CD14-positive monocyte (primary cell): ENCODE measurements around the gene BSPH1. TPM values are rescaled to one million over a fixed set of nuclear protein-coding genes. Genes with fewer than 3 reads are reported as not detected.

Experiments
- DNase-seq, 3 donors: peaks; one replicate each; pipeline ENCODE4 v3.0.0-alpha.2; 2011 to 2022
- H2AFZ ChIP-seq: 2 replicates; pipeline ENCODE4 v1.6.0; 2012; ENCODE audit warnings: mild to moderate bottlenecking, low read depth, low read length, inconsistent platforms; ENCODE audit not compliant: insufficient read depth, poor library complexity, severe bottlenecking
- H3K27ac ChIP-seq, 2 donors: 1 replicate in 1 of 2; 2 replicates in 1 of 2; pipeline ENCODE4 v1.5.1; 2012 to 2013; ENCODE audit warnings: low read length in 2 of 2, control low read depth in 1 of 2, inconsistent platforms in 1 of 2, low read depth in 1 of 2, mild to moderate bottlenecking in 1 of 2
- H3K27me3 ChIP-seq, 2 donors: one replicate each; pipeline versions ENCODE4 v1.6.0 to v1.6.1; 2011 to 2013; ENCODE audit warnings: low read length in 2 of 2; ENCODE audit not compliant: control insufficient read depth in 2 of 2, insufficient read depth in 2 of 2
- H3K36me3 ChIP-seq, 2 donors: replicated peaks in 1 of 2; 1 replicate in 1 of 2; 2 replicates in 1 of 2; pipeline versions ENCODE4 v1.5.1 to v1.6.1; 2012 to 2013; ENCODE audit warnings: low read length in 2 of 2, control low read depth in 1 of 2, inconsistent platforms in 1 of 2, mild to moderate bottlenecking in 1 of 2; ENCODE audit not compliant: insufficient read depth in 2 of 2, control insufficient read depth in 1 of 2
- H3K4me1 ChIP-seq, 2 donors: 1 replicate in 1 of 2; 2 replicates in 1 of 2; pipeline versions ENCODE4 v1.5.1 to v1.6.1; 2012 to 2013; ENCODE audit warnings: low read length in 2 of 2, control low read depth in 1 of 2, inconsistent platforms in 1 of 2, mild to moderate bottlenecking in 1 of 2, moderate library complexity in 1 of 2; ENCODE audit not compliant: insufficient read depth in 2 of 2, control insufficient read depth in 1 of 2
- H3K4me2 ChIP-seq: replicated peaks from 2 replicates; pipeline ENCODE3; 2012; ENCODE audit warnings: low read length, moderate library complexity, mild to moderate bottlenecking; ENCODE audit not compliant: poor library complexity, severe bottlenecking; ENCODE audit errors: extremely low read depth
- H3K4me3 ChIP-seq, 3 experiments: fragments of 200-600 bp in 1 of 3; sonication (generic) in 1 of 3; replicated peaks in 1 of 3; 1 replicate in 2 of 3; 2 replicates in 1 of 3; pipeline ENCODE4 v1.5.1; 2011 to 2013; ENCODE audit warnings: low read length in 3 of 3, mild to moderate bottlenecking in 3 of 3, control low read depth in 2 of 3, low read depth in 2 of 3, inconsistent platforms in 1 of 3, moderate library complexity in 1 of 3
- H3K79me2 ChIP-seq: 2 replicates; pipeline ENCODE4 v1.6.0; 2012; ENCODE audit warnings: mild to moderate bottlenecking, control low read depth, inconsistent platforms, low read length, moderate library complexity; ENCODE audit not compliant: insufficient read depth
- H3K9ac ChIP-seq: 2 replicates; pipeline ENCODE4 v1.6.0; 2017; ENCODE audit warnings: low read length, mild to moderate bottlenecking; ENCODE audit not compliant: insufficient read depth, poor library complexity, severe bottlenecking
- H3K9me3 ChIP-seq, 2 donors: replicated peaks in 1 of 2; 1 replicate in 1 of 2; 2 replicates in 1 of 2; pipeline versions ENCODE4 v1.5.1 to v1.6.1; 2012 to 2013; ENCODE audit warnings: low read length in 2 of 2, control low read depth in 1 of 2; ENCODE audit not compliant: control insufficient read depth in 1 of 2, insufficient read depth in 1 of 2
- H4K20me1 ChIP-seq: 2 replicates; pipeline ENCODE4 v1.6.0; 2012; ENCODE audit warnings: mild to moderate bottlenecking, low read length, control low read depth, moderate library complexity; ENCODE audit not compliant: insufficient read depth
- H3K27ac Mint-ChIP-seq, 7 donors: one replicate each; pipeline ENCODE4 v1.8.0; 2020; ENCODE audit warnings: mild to moderate bottlenecking in 7 of 7, mixed read lengths in 7 of 7, moderate library complexity in 6 of 7, inconsistent platforms in 2 of 7
- H3K27me3 Mint-ChIP-seq, 3 donors: one replicate each; pipeline ENCODE4 v1.8.0; 2021 to 2022; ENCODE audit warnings: low read depth in 3 of 3, mild to moderate bottlenecking in 3 of 3, mixed read lengths in 3 of 3, moderate library complexity in 3 of 3, inconsistent platforms in 1 of 3
- H3K36me3 Mint-ChIP-seq, 2 donors: one replicate each; pipeline ENCODE4 v1.8.0; 2020; ENCODE audit warnings: mixed read lengths in 2 of 2, inconsistent platforms in 1 of 2, mild to moderate bottlenecking in 1 of 2
- H3K4me1 Mint-ChIP-seq: one replicate; pipeline ENCODE4 v1.8.0; 2020; ENCODE audit warnings: mild to moderate bottlenecking, mixed read lengths
- H3K4me3 Mint-ChIP-seq, 2 donors: one replicate each; pipeline ENCODE4 v1.8.0; 2020; ENCODE audit warnings: mild to moderate bottlenecking in 2 of 2, mixed read lengths in 2 of 2, moderate library complexity in 1 of 2
- H3K9me3 Mint-ChIP-seq, 7 donors: one replicate each; pipeline ENCODE4 v1.8.0; 2020 to 2022; ENCODE audit warnings: mixed read lengths in 7 of 7, mild to moderate bottlenecking in 6 of 7, moderate library complexity in 6 of 7, inconsistent platforms in 2 of 7
- WGBS: methylation state at CpG from one replicate; pipeline ENCODE4 v1.1.5; 2013; ENCODE audit warnings: missing lambda C conversion rate; ENCODE audit not compliant: insufficient coverage; 5-methylcytosine and 5-hydroxymethylcytosine counted together
- intact Hi-C, 2 donors: fragments of 100-400 bp; cut with micrococcal nuclease; formaldehyde crosslinking; loops; one replicate each; pipeline versions ENCODE4 v1.15.0 to v1.15.1; 2023
- polyA plus RNA-seq, 3 donors: library from polyadenylated mRNA; depleted of rRNA in 1 of 3; unstranded in 2 of 3; stranded (reverse) in 1 of 3; fragments of 300-500 nt in 2 of 3; fragments of >200 nt in 1 of 3; fragmentation: Illumina TruSeq in 2 of 3; gene quantifications; 1 replicate in 2 of 3; 2 replicates in 1 of 3; pipeline ENCODE4 v1.2.3, GENCODE V29; 2012 to 2021
- TF ChIP-seq, protein P1 (sequence below): fragments of 200-600 bp; IDR thresholded peaks from one replicate; pipeline ENCODE4 v1.8.0; 2022; ENCODE audit warnings: antibody characterized with exemption, mild to moderate bottlenecking

Gene BSPH1
- polyA plus RNA-seq, 3 donors, result not detected

DNA sequence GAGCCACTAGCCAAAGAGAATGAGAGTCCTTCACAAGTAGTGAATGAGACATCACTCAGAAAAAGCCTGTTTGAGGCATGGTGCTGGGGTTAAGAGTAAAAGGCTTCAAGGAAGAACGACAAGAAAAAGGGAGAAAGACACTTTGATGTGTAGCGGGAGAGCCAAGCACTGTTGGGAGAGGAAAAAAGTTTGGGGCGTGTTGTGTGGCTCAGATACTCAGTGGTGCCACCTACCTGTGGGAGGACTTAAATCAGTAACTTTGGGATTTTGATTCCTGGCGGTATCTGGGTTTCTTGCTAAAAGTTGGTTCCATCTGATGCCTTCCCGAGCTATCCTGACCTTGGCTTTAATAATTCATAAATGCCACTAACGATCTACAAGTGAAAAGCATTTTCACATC is 14.8 kb upstream of the BSPH1 start:
- intact Hi-C loops, result no loop called here
- no peak overlapping the region for H3K27ac Mint-ChIP-seq
- no peaks in the 10 kb centered on the region for H3K79me2 ChIP-seq
- H3K27me3 Mint-ChIP-seq, result peaks cover 0 to 6% (median 0%) of the 10 kb centered on the region in 3 donors
- H3K27me3 ChIP-seq, result no peaks in the 10 kb centered on the region
- no peak overlapping the region for H3K4me3 Mint-ChIP-seq
- no peaks in the 10 kb centered on the region for H4K20me1 ChIP-seq
- no peak overlapping the region for H3K4me2 ChIP-seq
- H3K9me3 Mint-ChIP-seq, result peaks cover 2 to 11% (median 9%) of the 10 kb centered on the region in 7 donors
- no peaks in the 10 kb centered on the region for H3K4me1 Mint-ChIP-seq
- no peak for DNase-seq
- no peaks in the 10 kb centered on the region for H3K4me1 ChIP-seq
- no peak overlapping the region for H3K27ac ChIP-seq
- H3K4me3 ChIP-seq, result no peak overlapping the region
- no peak overlapping the region for H3K9ac ChIP-seq
- 88% methylated on average over 5 of the region's 6 CpGs for WGBS
- no peaks in the 10 kb centered on the region for H3K36me3 ChIP-seq
- peaks cover 0 to 5% of the 10 kb centered on the region in 2 donors for H3K9me3 ChIP-seq
- no peaks in the 10 kb centered on the region for H3K36me3 Mint-ChIP-seq
- no peak overlapping the region for H2AFZ ChIP-seq
- TF ChIP-seq, protein P1, sequence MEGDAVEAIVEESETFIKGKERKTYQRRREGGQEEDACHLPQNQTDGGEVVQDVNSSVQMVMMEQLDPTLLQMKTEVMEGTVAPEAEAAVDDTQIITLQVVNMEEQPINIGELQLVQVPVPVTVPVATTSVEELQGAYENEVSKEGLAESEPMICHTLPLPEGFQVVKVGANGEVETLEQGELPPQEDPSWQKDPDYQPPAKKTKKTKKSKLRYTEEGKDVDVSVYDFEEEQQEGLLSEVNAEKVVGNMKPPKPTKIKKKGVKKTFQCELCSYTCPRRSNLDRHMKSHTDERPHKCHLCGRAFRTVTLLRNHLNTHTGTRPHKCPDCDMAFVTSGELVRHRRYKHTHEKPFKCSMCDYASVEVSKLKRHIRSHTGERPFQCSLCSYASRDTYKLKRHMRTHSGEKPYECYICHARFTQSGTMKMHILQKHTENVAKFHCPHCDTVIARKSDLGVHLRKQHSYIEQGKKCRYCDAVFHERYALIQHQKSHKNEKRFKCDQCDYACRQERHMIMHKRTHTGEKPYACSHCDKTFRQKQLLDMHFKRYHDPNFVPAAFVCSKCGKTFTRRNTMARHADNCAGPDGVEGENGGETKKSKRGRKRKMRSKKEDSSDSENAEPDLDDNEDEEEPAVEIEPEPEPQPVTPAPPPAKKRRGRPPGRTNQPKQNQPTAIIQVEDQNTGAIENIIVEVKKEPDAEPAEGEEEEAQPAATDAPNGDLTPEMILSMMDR, result peak; percentile 13

- intact Hi-C loops, result no loop called here
- Mint-ChIP-seq H3K27ac (no peak overlapping the region), H3K36me3 (no peaks in the 10 kb centered on the region), H3K4me3 (no peak overlapping the region), H3K9me3 (peaks cover 2 to 12% (median 9%) of the 10 kb centered on the region in 7 donors), H3K27me3 (peaks cover 2 to 12% (median 2%) of the 10 kb centered on the region in 3 donors), H3K4me1 (no peaks in the 10 kb centered on the region)
- H3K27me3 ChIP-seq, result no peaks in the 10 kb centered on the region
- DNase-seq, result no peak
- TF ChIP-seq, protein P1, result no peak
- no peaks in the 10 kb centered on the region for H3K4me1 ChIP-seq
- H3K4me2 ChIP-seq, result no peak overlapping the region
- no peak overlapping the region for H3K27ac ChIP-seq
- no peaks in the 10 kb centered on the region for H3K79me2 ChIP-seq
- H4K20me1 ChIP-seq, result no peaks in the 10 kb centered on the region
- no peak overlapping the region for H2AFZ ChIP-seq
- H3K36me3 ChIP-seq, result no peaks in the 10 kb centered on the region
- no peak overlapping the region for H3K4me3 ChIP-seq
- peaks cover 0 to 5% of the 10 kb centered on the region in 2 donors for H3K9me3 ChIP-seq
- no peak overlapping the region for H3K9ac ChIP-seq
- 87% methylated on average over 6 of the region's 6 CpGs for WGBS
Observed at GRCh38 chr19:48004236-48004635, 12.3 kb upstream of the BSPH1 start.
